OCI-LY7 (cell line): ENCODE data around the gene IPO7.

ENCODE experiments used
- CTCF ChIP-seq: fragments of 200-600 bp; sonication (generic); conservative IDR thresholded peaks from 2 replicates; pipeline ENCODE4 v1.5.1; 2014; ENCODE audit warnings: mild to moderate bottlenecking, antibody characterized with exemption, low read length, moderate library complexity, mixed read lengths
- EZH2phosphoT487 ChIP-seq: fragments of 200-600 bp; sonication (generic); IDR thresholded peaks from 2 replicates; pipeline ENCODE4 v1.6.1; 2018; ENCODE audit warnings: low read depth, borderline replicate concordance, mild to moderate bottlenecking, mixed run types, antibody characterized with exemption, low read length, moderate library complexity, mixed read lengths

GRCh38 chr11:9377036-9377435 is 7.4 kb upstream of the IPO7 start:
- no peak for TF ChIP-seq CTCF
- TF ChIP-seq EZH2phosphoT487 = no peak
